NCI-H2171 (cell line): ENCODE data around the gene AGAP1.

Experiments used
- DNase-seq: peaks from one replicate; lab custom pipeline; 2025; lab: John Stamatoyannopoulos, UW

The AGAP1 gene

GRCh38 chr2:235850289-235850688 is 356.4 kb downstream of the AGAP1 start:
- no peak for DNase-seq

- DNase-seq = no peak
These were observed 357.1 kb downstream of the AGAP1 start for GRCh38 chr2:235850771-235851551.

- DNase-seq = no peak
These were observed 358.1 kb downstream of the AGAP1 start for GRCh38 chr2:235851828-235852525.

GRCh38 chr2:235852526-235852920 is 358.7 kb downstream of the AGAP1 start:
- no peak for DNase-seq

GRCh38 chr2:235854276-235854675 is 360.4 kb downstream of the AGAP1 start:
- DNase-seq = no peak

GRCh38 chr2:235855011-235855410 is 361.2 kb downstream of the AGAP1 start:
- DNase-seq = no peak

GRCh38 chr2:235856151-235856854 is 362.5 kb downstream of the AGAP1 start:
- no peak for DNase-seq

- no peak for DNase-seq
These were observed 363.8 kb downstream of the AGAP1 start for GRCh38 chr2:235857598-235857997.

GRCh38 chr2:235858881-235859280 is 365.0 kb downstream of the AGAP1 start:
- no peak for DNase-seq

- no peak for DNase-seq
These were observed 365.8 kb downstream of the AGAP1 start for GRCh38 chr2:235859651-235860050.

GRCh38 chr2:235860111-235860510 is 366.3 kb downstream of the AGAP1 start:
- DNase-seq = no peak

GRCh38 chr2:235860871-235861270 is 367.0 kb downstream of the AGAP1 start:
- DNase-seq = no peak

GRCh38 chr2:235861383-235861782 is 367.5 kb downstream of the AGAP1 start:
- no peak for DNase-seq

GRCh38 chr2:235863414-235863813 is 369.6 kb downstream of the AGAP1 start:
- no peak for DNase-seq

- DNase-seq = no peak
These were observed 370.5 kb downstream of the AGAP1 start for GRCh38 chr2:235864302-235864701.

- no peak for DNase-seq
These were observed 371.1 kb downstream of the AGAP1 start for GRCh38 chr2:235864733-235865515.

GRCh38 chr2:235866373-235866772 is 372.5 kb downstream of the AGAP1 start:
- no peak for DNase-seq

- no peak for DNase-seq
These were observed 374.4 kb downstream of the AGAP1 start for GRCh38 chr2:235868224-235868623.

GRCh38 chr2:235868645-235869044 is 374.8 kb downstream of the AGAP1 start:
- no peak for DNase-seq

- no peak for DNase-seq
These were observed 376.7 kb downstream of the AGAP1 start for GRCh38 chr2:235870515-235870914.

GRCh38 chr2:235876099-235876679 is 382.3 kb downstream of the AGAP1 start:
- no peak for DNase-seq
